Prostate gland (tissue), 2 donors: ENCODE results near the gene IRF2. TPM values are rescaled to one million over a fixed set of nuclear protein-coding genes. Genes with fewer than 3 reads are reported as not detected.

Experiments
- DNase-seq: peaks from one replicate; pipeline ENCODE4 v3.0.0-alpha.2; 2019; ENCODE audit warnings: low spot score
- H3K27ac ChIP-seq, 2 donors: fragments of 200-600 bp; sonication (generic); 2 replicates each; pipeline ENCODE4 v1.5.1; 2017 to 2019
- H3K27me3 ChIP-seq: fragments of 200-600 bp; sonication (generic); replicated peaks from 2 replicates; pipeline ENCODE4 v1.5.1; 2019; ENCODE audit not compliant: insufficient read depth
- H3K36me3 ChIP-seq, 2 donors: fragments of 200-600 bp; sonication (generic); 1 replicate in 1 of 2; 2 replicates in 1 of 2; pipeline versions ENCODE4 v1.5.1 to v1.8.1; 2017 to 2019
- H3K4me1 ChIP-seq: fragments of 200-600 bp; sonication (generic); replicated peaks from 2 replicates; pipeline ENCODE4 v1.5.1; 2019
- H3K4me3 ChIP-seq, 2 donors: fragments of 200-600 bp; sonication (generic); 2 replicates each; pipeline ENCODE4 v1.5.1; 2017 to 2019
- H3K9me3 ChIP-seq: fragments of 200-600 bp; sonication (generic); 2 replicates; pipeline ENCODE4 v1.5.1; 2017
- CTCF ChIP-seq, 4 experiments: fragments of 200-600 bp in 2 of 4; fragments of 450-650 bp in 2 of 4; sonication (generic) in 2 of 4; IDR thresholded peaks; 1 replicate in 3 of 4; 2 replicates in 1 of 4; pipeline ENCODE4 v1.5.1; 2016 to 2019; ENCODE audit warnings: antibody characterized with exemption in 4 of 4, mild to moderate bottlenecking in 2 of 4, moderate library complexity in 2 of 4
- POLR2A ChIP-seq: fragments of 450-650 bp; IDR thresholded peaks from one replicate; pipeline ENCODE4 v1.6.1; 2016; ENCODE audit warnings: antibody characterized with exemption, mild to moderate bottlenecking
- POLR2AphosphoS5 ChIP-seq: sonication (generic); formaldehyde crosslinking; IDR thresholded peaks from one replicate; pipeline ENCODE4 v1.6.1; 2017; ENCODE audit warnings: antibody characterized with exemption
- WGBS: methylation state at CpG from one replicate; pipeline ENCODE4 v1.1.5; 2018; 5-methylcytosine and 5-hydroxymethylcytosine counted together
- intact Hi-C: fragments of 100-400 bp; cut with DNase I; formaldehyde crosslinking; loops from one replicate; pipeline ENCODE4 v1.14.2; 2022
- total RNA-seq, 2 donors: library from RNA; depleted of rRNA; stranded (reverse); fragments of >200 nt; gene quantifications; one replicate each; pipeline ENCODE4 v1.1.0, GENCODE V29; 2016

Gene IRF2
- total RNA-seq, 2 donors from 2014 or later = 40.7 to 49.9 TPM

- no peaks in the 10 kb centered on the region for H3K4me1 ChIP-seq
- no peaks in the 10 kb centered on the region for H3K36me3 ChIP-seq
- H3K4me3 ChIP-seq = no peak overlapping the region
- TF ChIP-seq POLR2AphosphoS5 (no peak), CTCF (IDR thresholded peaks at IDR 0.05) (no peak), POLR2A (no peak)
- H3K9me3 ChIP-seq = no peaks in the 10 kb centered on the region
- WGBS = 75% methylated on average over 4 of the region's 4 CpGs
- H3K27me3 ChIP-seq = no peaks in the 10 kb centered on the region
- DNase-seq = no peak
- intact Hi-C loops = no loop called here
- peak overlapping the region in 1 of 2 donors; percentile 16 for H3K27ac ChIP-seq
Measured at GRCh38 chr4:184362396-184362795, 112.0 kb downstream of the IRF2 start.

GRCh38 chr4:184361443-184361842 is 112.9 kb downstream of the IRF2 start:
- H3K9me3 ChIP-seq = no peaks in the 10 kb centered on the region
- H3K4me3 ChIP-seq = no peak overlapping the region
- WGBS = 73% methylated on average over 3 of the region's 3 CpGs
- TF ChIP-seq POLR2A = no peak
- no peak for TF ChIP-seq POLR2AphosphoS5
- TF ChIP-seq CTCF (IDR thresholded peaks at IDR 0.05) = no peak
- H3K27ac ChIP-seq = no peak overlapping the region
- DNase-seq = no peak
- no peaks in the 10 kb centered on the region for H3K27me3 ChIP-seq
- H3K36me3 ChIP-seq = no peaks in the 10 kb centered on the region
- no peaks in the 10 kb centered on the region for H3K4me1 ChIP-seq
- intact Hi-C loops = no loop called here

GRCh38 chr4:184359888-184360287 is 114.5 kb downstream of the IRF2 start:
- no peak for DNase-seq
- no peak overlapping the region for H3K27ac ChIP-seq
- H3K27me3 ChIP-seq = no peaks in the 10 kb centered on the region
- no peak overlapping the region for H3K4me3 ChIP-seq
- H3K36me3 ChIP-seq = no peaks in the 10 kb centered on the region
- WGBS = 69% methylated on average over 5 of the region's 5 CpGs
- TF ChIP-seq POLR2AphosphoS5 (no peak), CTCF (IDR thresholded peaks at IDR 0.05) (no peak), POLR2A (no peak)
- no peaks in the 10 kb centered on the region for H3K4me1 ChIP-seq
- no peaks in the 10 kb centered on the region for H3K9me3 ChIP-seq
- intact Hi-C loops = no loop called here

- no peak for DNase-seq
- no peaks in the 10 kb centered on the region for H3K27me3 ChIP-seq
- H3K4me1 ChIP-seq = no peaks in the 10 kb centered on the region
- H3K9me3 ChIP-seq = no peaks in the 10 kb centered on the region
- H3K36me3 ChIP-seq = no peaks in the 10 kb centered on the region
- 70% methylated on average over 5 of the region's 5 CpGs for WGBS
- TF ChIP-seq POLR2A (no peak), POLR2AphosphoS5 (peak; percentile 43)
- no peak overlapping the region for H3K27ac ChIP-seq
- intact Hi-C loops = no loop called here
- H3K4me3 ChIP-seq = no peak overlapping the region
Measured at GRCh38 chr4:184358521-184359232, 115.7 kb downstream of the IRF2 start.

GRCh38 chr4:184357772-184358171 is 116.6 kb downstream of the IRF2 start:
- Histone ChIP-seq H3K9me3 (no peaks in the 10 kb centered on the region), H3K27ac (no peak overlapping the region), H3K36me3 (no peaks in the 10 kb centered on the region), H3K4me1 (no peaks in the 10 kb centered on the region), H3K27me3 (no peaks in the 10 kb centered on the region), H3K4me3 (no peak overlapping the region)
- intact Hi-C loops = no loop called here
- WGBS = 90% methylated on average over 4 of the region's 4 CpGs
- TF ChIP-seq POLR2AphosphoS5 (no peak), CTCF (IDR thresholded peaks at IDR 0.05) (no peak)
- no peak for DNase-seq
